HS-5 (cell line): ENCODE measurements around the gene MRPL12.
A peak's percentile ranks its signal among the peaks of the same experiment; 100 is the strongest.
"Not testable (repeated sequence)": the region's sequence is repeated elsewhere in the genome, so short reads cannot be mapped to it uniquely, and the experiment has no call there.

Experiments
- DNase-seq: peaks from one replicate; pipeline ENCODE4 v3.0.0-alpha.2; 2012; ENCODE audit warnings: low read depth

The MRPL12 gene

DNA sequence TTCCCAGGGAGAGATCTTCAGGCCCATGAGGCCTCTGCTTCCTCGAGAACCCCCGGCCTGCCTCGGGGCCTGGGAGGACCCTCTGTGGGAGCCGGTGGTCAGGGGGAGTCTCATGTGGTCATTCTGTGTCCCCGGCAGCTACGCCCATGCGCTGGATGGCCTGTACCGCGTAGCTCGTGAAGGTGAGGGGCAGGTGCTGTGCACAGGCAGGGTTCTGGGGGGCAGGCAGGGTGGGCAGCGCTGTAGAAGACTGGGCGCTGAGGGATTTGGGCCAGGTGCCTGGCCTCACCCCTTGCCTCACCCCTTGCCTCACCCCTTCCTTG is 13.5 kb downstream of the MRPL12 start:
- DNase-seq = no peak

DNA sequence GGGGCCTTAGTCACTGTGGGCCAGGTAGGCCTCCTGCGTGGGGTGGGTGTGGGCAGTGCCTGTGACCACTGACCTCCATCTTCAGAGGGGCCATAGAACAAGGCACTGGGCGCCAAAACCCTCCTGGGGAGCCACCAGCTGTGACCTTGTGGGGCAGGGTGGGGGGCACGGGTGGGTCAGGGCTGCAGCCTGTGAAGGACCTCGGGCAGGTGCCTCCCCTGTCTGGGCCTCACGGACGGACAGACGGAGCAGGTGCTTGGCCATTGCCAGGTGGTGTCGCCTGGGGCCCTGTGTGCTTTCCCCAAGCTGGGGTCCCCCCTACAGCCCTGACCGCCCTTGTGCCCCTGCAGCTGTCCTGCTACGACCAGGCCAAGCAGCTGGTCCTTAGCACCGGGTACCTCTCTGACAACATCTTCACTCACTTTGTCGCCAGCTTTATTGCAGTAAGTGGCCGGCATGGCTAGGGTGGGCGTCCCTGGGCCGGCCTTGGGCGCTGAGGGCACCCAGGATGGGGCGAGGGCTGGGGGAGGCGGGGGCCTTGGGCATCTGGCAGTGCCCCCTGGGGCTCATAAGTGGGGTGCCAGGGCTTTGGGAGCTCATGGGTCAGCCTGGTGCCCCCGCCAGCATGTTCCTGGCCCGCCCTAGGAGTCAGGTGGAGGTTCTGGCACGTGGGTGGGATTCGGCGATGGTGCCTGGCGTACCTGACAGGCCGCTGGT is 14.0 kb downstream of the MRPL12 start:
- DNase-seq = no peak

DNA sequence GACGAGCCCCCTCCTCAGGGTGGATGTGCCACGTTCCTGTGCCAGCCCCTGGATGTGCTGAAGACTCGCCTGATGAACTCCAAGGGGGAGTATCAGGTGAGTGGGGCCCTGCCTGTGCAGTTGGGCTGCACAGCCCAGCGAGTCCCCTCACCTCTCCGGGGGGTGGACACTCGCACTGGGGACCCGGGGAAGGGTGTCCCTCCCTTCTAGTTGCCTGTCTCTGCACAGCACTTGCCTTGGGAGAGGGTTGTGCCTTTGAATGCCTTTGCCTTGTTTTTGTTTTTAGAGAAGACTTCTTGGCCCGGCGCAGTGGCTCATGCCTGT is 14.6 kb downstream of the MRPL12 start:
- no peak for DNase-seq

DNA sequence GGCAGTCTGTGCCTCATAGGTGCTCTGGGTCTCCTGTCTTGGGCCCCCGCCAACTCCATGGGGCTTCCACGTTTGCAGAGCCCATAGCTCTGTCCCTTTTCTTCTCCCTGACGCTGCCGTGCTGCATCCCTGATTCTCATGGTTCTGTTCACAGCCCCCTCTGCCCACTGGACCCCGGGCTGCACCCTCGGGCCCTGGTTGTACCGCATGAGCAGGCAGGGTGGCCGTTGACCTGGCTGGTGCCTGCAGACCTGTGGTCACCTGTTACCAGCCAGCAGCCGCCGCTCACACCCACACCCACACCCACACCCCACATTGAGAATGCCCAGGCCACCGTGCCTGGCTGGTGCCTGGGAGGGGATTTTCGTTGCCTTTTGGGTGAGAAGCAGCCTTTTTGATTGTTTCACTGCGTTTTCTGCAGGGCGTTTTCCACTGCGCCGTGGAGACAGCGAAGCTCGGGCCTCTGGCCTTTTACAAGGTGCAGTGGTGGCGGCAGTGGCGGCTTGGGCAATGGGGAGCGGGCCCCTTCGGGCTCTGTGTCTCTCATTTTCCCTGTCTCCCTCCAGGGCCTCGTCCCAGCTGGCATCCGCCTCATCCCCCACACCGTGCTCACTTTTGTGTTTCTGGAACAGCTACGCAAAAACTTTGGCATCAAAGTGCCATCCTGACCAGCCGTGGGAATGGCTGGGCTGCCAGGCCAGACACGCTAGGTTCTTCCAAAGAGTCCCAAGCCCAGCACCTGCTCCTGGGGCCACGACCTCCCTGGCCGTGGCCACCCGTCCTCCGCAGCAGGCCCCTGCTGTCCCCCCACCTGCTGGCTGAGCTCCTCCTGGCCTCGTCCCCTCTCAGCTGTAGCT is 16.5 kb downstream of the MRPL12 start:
- no peak for DNase-seq

DNA sequence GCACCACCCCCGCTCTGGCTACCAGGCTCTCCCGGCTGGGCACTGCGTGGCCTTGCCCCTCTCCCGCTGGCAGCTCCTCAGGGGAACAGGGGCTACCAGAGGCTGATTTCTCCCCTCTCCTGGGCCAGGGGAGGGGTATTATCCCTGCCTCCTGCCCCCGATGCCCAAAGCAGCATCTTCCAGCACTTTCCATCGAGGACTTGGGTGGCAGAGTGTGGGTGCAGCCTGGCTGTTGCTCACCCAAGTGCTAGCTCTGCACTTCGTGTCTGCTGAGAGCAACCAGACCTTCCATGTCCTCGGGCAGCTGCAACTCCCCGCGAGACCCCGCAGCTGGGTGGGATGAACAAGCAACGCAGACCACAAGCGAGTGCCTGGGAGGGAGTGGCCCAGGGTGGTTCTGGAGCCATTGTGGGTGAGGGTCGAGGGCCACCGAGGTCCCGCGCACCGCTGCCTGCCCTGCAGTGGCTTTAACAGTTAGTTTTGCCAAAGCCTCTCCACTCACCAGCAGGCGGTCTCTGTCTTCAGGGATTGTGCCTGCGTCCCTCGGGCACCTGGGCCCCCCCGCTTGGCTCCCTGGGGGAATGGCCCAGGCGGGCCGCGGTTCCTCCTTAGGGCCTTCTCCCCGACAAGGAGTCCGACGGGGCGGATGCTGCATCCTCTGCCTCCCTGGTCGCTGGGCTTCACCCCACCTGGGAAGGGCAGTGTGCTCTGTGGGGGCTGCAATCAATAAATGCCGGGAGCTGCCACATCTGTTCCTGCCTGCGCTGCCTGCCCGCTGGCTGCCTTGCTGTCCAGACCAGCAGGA is 17.3 kb downstream of the MRPL12 start:
- no peak for DNase-seq

DNA sequence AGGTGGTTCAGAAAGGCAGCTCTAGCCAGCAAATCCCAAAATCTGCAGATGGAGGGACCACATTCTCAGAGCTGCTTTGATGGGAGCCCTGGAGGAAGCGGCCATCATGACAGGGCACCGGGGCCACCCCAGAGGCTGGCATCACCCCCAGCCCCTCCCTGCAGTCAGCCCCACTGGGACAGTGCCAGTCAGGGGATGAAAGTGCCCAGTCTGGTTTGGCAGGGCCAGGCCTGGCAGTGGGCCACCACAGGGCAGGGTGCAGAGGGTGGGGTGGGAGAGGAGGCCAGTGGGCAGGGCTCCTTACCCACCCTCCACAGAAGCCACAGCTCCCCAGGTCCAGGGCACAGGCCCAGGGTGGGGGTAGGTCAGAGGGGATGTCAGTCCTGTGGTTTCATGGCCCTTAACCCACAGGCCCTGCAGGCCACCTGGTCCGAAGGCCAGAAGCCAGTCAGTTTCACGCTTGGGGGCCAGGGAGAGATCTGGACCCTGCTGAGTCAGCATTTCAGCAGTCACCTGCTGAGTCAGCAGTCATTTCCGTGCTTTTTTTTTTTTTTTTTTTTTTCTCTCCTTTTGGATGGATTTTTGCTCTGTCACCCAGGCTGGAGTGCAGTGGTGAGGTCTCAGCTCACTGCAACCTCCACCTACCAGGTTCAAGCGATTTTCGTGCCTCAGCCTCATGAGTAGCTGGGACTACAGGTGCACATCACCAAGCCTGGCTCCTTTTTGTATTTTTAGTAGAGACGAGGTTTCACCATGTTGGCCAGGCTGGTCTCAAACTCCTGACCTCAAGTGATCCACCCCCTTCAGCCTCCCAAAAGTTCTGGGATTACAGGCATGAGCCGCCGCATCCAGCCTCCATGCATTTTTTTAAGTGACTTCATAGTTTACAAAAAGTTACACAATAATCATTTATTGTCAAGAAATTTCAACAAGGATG is 19.3 kb downstream of the MRPL12 start:
- DNase-seq = no peak

DNA sequence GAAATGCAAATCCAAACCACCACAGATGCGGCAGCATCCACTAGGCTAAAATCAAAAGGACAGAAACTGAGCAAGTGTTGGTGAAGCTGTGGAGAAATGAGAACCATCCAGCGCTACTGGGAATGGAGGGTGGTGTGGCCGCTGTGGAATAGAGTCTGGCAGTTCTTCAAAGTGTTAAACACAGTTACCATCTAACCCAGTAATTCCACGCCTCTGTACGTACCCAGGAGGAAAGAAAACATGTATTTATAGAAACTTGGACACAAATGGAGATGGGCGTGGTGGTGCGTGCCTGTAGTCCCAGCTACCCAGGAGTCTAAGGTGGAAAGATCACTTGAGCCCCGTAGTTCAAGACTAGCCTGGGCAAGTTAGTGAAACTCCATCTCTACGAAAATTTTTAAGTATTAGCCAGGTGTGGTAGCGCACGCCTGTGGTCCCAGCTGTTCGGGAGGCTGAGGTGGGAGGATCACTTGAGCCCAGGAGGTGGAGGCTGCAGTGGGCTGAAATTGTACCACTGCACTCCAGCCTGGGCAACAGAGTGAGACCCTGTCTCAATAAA is 20.6 kb downstream of the MRPL12 start:
- DNase-seq = no peak

DNA sequence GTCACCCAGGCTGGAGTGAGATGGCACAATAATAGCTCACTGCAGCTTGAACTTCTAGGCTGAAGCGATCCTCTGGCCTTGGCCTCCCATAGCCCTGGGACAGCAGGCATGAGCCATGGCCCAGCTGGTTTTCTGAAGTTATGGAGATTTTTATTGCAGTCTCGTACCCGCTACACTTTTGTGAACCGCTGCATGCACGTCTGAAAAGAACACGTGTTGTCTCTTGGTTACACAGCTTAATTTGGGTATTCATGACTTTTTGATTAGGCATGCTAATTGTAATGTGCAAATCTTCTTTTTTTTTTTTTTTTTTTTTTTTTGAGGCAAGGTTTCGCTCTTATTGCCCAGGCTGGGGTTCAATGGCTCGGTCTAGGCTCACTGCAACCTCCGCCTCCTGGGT is 22.3 kb downstream of the MRPL12 start:
- DNase-seq = no peak

DNA sequence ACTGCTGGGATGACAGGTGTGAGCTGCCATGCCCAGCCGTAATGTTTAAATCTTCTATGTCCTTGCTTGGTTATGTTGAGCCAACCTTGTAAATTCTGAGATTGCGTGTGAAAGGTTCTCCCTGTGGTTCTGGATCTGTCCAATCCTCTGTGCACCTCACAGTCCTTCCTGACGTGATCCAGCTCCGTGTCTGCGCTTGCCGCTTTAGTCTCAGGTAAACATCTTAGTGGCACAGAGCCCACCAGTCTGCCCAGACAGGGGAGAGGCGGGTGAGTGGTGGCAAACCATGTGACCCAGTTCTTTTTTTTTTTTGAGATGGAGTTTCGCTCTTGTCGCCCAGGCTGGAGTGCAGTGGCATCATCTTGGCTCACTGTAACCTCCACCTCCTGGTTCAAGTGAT is 22.8 kb downstream of the MRPL12 start:
- no peak for DNase-seq

DNA sequence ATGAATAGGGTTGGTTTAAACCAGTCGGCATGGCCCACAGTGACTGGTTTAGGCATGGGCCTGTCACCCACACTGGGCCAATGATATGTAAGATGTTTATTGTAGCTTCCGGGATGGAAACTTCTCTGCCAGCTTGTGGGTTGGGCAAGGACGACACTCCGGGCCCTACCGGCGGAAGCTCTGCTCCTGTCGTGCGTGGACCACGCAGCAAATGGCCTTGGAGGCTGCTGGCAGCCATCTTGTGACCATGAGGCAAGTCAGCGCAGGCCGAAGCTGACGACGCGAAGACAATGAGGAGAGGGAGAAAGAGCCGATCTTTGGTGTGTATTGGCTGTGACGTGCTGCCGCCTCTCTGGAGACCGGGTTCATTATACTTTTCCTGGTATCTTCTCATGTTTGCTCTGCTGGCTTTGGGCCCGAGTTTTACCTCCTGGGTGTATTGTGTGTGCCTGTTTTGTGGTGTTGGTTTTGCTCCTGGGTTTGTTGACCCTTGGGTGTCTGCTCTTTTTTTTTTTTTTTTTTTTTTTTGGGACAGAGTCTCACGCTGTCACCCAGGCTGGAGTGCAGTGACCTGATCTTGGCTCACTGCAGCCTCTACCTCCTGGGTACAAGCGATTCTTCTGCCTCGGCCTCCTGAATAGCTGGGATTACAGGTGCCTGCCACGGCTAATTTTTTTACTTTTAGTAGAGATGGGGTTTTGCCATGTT is 24.3 kb downstream of the MRPL12 start:
- DNase-seq = no peak

DNA sequence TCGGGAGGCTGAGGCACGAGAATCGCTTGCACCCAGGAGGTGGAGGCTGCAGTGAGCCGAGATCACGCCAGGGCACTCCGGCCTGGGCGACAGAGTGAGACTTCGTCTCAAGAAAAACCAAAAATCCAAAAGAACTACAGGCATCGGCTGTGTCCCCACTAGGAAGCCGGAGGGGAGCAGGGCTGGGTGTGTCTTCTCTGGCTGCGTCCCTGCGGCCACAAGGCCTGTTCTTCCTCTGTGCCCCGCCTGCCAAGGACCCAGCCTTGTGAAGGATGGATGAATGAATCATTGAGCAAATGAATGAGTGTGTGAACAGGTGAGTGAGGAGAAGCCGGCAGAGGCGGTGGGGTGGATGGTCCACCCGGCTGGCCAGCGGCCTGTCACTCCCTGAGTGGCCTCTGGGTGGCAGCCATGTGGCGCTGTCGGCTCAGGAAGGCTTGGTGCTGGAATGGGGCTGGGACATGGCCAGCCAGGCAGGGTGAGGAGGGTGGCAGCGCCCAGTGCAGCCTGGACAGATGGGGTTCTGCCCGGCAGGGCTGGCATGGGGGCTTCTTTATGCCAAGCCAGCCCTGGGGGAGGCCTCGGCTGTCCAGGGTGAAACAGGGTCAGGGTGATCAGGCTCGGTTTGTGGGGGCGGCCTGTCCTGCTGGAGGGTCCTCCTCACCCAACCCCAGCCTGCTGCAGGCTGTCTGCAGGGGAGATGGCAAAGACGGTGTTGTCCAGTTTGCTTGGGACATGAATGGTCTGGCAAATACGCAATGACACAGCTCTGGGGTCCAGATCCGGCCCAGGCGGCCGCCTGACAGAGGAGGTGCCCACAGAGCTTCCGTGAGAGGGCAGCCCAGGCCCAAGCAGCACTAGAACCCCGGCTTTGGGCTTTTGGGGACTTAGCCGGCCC is 30.6 kb downstream of the MRPL12 start:
- DNase-seq = peak; percentile 19

DNA sequence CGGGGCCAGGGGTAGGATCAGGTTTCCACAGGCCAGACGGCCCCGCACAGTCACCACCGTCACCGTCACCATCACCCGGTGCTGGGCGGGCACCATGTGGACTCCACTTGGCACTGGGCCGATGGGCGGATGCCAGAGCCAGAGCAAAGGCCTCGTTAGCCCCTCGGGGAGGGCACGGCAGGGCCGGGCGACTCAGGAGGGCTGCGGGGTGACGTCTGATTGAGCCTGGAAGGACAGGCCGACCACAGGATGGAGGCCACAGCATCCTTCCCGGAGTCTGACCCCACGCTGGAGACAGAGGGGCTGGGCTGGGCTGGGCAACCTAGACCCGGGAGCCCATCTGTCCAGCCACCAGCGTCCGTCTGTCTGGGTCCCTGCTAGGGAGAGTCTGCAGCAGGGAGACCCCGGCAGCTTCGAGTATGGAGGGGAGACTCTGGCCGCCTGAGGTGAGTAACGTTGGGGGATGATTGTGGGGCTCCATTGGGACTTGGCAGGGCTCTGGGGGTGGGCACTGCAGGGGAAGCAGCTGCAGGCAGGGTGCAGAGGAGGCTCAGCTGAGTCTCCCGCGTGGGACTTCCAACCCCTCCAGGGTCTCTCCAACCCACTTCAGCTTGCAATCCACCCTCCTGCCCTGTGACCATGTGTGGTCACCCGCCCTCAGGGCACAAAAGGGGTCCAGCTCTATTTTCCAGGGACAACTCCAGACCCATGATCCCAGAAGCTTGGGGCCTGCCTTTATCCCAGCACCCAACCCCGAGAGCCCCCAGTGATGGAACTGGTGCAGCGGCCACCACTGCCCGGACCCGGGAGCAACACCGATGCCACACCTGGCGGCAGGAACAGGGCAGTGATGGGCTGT is 31.5 kb downstream of the MRPL12 start:
- no peak for DNase-seq

DNA sequence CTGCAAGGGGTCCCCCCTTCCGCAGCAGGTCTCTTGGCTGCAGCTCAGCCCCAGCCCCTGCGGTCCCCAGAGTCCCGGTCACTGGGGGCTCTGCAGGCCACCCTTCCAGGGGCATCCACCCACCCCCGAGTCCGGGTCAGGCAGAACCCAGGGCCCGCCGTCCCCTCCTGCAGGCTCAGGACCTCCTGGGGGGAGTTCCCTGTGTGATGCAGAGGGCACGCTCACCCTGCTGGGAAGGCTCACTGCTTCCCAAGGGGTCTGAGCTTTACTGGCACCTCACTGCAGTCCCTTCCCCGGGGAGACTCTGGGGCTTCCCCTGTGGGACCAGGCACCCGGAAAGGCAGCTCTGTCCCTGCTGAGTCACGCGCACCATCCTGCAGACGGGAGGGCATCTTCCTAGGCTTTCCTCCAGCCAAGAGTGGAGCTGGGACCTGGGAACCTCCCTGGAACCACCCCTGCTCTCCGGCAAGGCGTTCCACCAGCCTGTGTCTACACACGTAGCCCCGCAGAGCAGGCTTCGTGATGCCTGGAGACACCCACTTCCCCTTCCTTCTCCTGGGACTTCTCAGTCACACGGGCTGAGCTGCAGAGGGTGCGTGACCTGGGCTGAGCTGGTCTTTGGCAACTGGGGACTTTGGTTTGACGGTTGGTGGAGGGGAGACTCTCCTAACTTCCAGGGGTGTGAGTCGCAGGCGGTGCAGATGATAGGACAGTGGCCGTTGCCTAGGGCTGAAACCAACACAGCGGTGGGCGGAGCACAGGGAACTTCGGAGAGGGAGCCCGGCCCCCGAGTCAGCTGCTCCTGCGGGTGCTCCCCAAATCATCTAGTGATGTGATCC is 32.3 kb downstream of the MRPL12 start:
- peak; percentile 57 for DNase-seq

DNA sequence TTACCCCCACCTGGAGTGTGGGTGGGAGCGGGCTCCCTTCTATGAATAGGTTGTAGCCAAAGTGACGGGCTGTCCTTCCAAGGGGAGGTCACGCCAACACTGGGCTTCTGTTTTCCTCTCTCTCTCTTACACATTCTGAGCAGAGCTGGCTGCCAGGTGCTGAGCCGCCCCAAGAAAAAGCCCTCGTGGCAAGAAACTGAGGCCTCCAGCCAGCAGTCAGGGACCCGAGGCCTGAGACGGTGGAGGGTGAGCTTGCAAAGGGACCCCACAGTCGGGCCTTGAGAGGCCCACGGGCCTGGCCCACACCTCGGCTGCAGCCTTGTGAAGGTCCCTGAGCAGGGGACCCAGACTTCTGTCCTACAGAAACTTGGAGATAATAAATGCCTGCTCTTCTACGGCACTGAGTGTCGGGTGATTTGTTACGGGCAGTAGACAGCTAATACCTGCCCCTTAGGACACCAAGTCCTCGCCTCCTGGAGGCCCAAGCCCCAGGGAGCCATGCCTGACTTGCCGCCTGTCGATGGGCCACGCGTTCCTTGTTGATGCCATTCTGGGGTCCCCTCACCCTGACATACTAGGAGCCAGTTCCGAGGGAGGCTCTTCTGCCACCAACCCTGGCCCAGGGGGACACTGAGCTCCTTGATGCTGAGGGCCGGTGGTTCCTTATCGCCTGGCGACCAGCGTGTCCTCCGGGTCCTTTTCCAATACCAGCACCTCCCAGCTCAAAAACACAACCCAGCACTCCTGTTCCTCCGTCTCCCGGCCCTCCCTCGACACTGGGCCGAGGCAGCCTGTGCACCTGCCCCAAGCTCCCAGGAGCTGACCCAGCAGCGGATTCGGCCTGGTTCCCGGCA is 35.0 kb downstream of the MRPL12 start:
- no peak for DNase-seq

DNA sequence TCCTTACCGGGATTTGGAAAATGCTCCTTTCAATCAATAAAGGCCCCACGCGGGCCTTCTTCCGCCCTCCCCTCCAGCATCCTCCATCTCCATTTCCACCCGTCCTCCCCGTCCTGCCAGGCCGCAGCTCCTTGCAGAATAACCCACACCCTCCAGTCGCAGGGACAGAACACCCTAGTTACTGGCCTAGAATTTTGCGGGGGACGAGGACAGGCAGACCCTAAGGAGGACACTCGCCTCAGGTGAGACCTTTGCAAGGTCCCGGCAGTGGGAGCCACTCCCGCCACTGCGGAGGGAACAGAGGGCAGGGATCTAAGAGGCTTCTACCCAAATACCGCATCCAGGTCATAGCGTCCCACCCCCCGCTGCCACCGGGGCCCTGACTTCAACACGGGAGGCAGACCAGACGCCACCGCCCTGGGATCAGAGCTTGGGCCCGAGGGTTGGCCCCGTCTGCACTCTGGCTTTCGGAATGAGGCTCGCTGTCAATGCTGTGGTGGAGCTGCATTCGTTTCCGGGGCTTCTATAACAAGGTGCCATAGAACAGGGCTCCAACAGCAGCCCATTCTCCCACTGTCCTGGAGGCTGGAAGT is 35.7 kb downstream of the MRPL12 start:
- no peak for DNase-seq

DNA sequence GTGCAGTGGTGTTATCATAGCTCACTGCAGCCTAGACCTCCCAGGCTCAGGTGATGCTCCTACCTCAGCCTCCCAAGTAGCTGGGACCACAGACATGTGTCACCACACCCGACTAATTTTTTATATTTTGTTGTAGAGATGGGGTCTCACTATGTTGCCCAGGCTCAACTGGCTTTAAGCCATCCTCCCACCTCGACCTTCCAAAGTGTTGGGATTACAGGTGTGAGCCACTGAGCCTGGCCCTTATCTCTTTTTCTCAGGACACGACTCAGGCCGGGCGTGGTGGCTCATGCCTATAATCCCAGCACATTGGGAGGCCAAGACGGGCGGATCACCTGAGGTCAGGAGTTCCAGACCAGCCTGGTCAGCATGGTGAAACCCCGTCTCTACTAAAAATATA is 36.4 kb downstream of the MRPL12 start:
- not testable (repeated sequence) for DNase-seq
